Activated CD8-positive, alpha-beta memory T cell treated with anti-CD3 and anti-CD28 coated beads for 4 hours (primary cell): ENCODE data around the gene TM9SF4.

Source experiments
- DNase-seq, 2 donors: peaks; one replicate each; pipeline ENCODE4 v3.0.0-alpha.2; 2020; ENCODE audit warnings: low read depth in 2 of 2

Gene TM9SF4

GRCh38 chr20:32206760-32207625, 97.5 kb downstream of the TM9SF4 start:
- no peak for DNase-seq

GRCh38 chr20:32207626-32208498, 98.3 kb downstream of the TM9SF4 start, which contains the start of the genes PLAGL2 and POFUT1:
Gene PLAGL2 (minus strand): TSS chr20:32207743. CDS start chr20:32202178, 5,565 bp downstream.
Gene POFUT1 (plus strand): TSS chr20:32207880. CDS start chr20:32207942, 62 bp downstream.
- DNase-seq, result peak; percentile 77 to 79

GRCh38 chr20:32208499-32209154, 99.1 kb downstream of the TM9SF4 start:
- no peak for DNase-seq

GRCh38 chr20:32209850-32210605, 100.5 kb downstream of the TM9SF4 start:
- no peak for DNase-seq

- no peak for DNase-seq
These were observed 104.4 kb downstream of the TM9SF4 start for GRCh38 chr20:32213870-32214269.

GRCh38 chr20:32215147-32215546, 105.6 kb downstream of the TM9SF4 start:
- no peak for DNase-seq

- DNase-seq, result no peak
These were observed 106.2 kb downstream of the TM9SF4 start for GRCh38 chr20:32215729-32216128.

- DNase-seq, result no peak
These were observed 106.9 kb downstream of the TM9SF4 start for GRCh38 chr20:32216179-32217142.
